Vagina (tissue), 2 donors: ENCODE results near the gene GSK3A. TPM values are rescaled to one million over a fixed set of nuclear protein-coding genes. Genes with fewer than 3 reads are reported as not detected.

Source experiments
- DNase-seq, 2 donors: peaks; one replicate each; pipeline ENCODE4 v3.0.0-alpha.2; 2017; ENCODE audit errors: extremely low spot score in 2 of 2
- H3K27ac ChIP-seq: fragments of 200-600 bp; sonication (generic); one replicate; pipeline ENCODE4 v1.5.1; 2019
- H3K27me3 ChIP-seq: fragments of 200-600 bp; sonication (generic); one replicate; pipeline ENCODE4 v1.5.1; 2019
- H3K36me3 ChIP-seq, 2 donors: fragments of 200-600 bp; sonication (generic); one replicate each; pipeline ENCODE4 v1.5.1; 2017 to 2019
- H3K4me1 ChIP-seq: fragments of 200-600 bp; sonication (generic); one replicate; pipeline ENCODE4 v1.5.1; 2019
- H3K4me3 ChIP-seq, 2 donors: fragments of 200-600 bp; sonication (generic); 1 replicate in 1 of 2; 2 replicates in 1 of 2; pipeline ENCODE4 v1.5.1; 2016 to 2019
- H3K9me3 ChIP-seq: fragments of 200-600 bp; sonication (generic); one replicate; pipeline ENCODE4 v1.5.1; 2019
- CTCF ChIP-seq, 3 experiments: fragments of 450-650 bp in 2 of 3; fragments of 200-600 bp in 1 of 3; sonication (generic) in 1 of 3; IDR thresholded peaks; one replicate each; pipeline ENCODE4 v1.5.1; 2017 to 2019; ENCODE audit warnings: antibody characterized with exemption in 3 of 3, mild to moderate bottlenecking in 2 of 3, moderate library complexity in 2 of 3
- POLR2A ChIP-seq, 2 donors: fragments of 450-650 bp; IDR thresholded peaks; one replicate each; pipeline ENCODE4 v1.6.1; 2017; ENCODE audit warnings: antibody characterized with exemption in 2 of 2, mild to moderate bottlenecking in 2 of 2, moderate library complexity in 2 of 2
- POLR2AphosphoS5 ChIP-seq, 2 donors: sonication (generic); formaldehyde crosslinking; IDR thresholded peaks; one replicate each; pipeline ENCODE4 v1.9.0; 2017; ENCODE audit warnings: antibody characterized with exemption in 2 of 2, mild to moderate bottlenecking in 2 of 2, low read depth in 1 of 2; ENCODE audit not compliant: insufficient read depth in 1 of 2
- intact Hi-C: fragments of 100-400 bp; cut with DNase I; formaldehyde crosslinking; loops from one replicate; pipeline ENCODE4 v1.15.1; 2023
- total RNA-seq: library from RNA; depleted of rRNA; stranded (reverse); fragments of >200 nt; gene quantifications from one replicate; pipeline ENCODE4 v1.2.3, GENCODE V29; 2016

Gene GSK3A
- total RNA-seq, 1 donor from 2014 or later = 21.1 TPM

- H3K27me3 ChIP-seq = no peaks in the 10 kb centered on the region
- no peaks in the 10 kb centered on the region for H3K9me3 ChIP-seq
- peaks cover 0 to 51% of the 10 kb centered on the region in 2 donors for H3K36me3 ChIP-seq
- H3K4me3 ChIP-seq = no peak overlapping the region
- intact Hi-C loops = no loop called here
- TF ChIP-seq CTCF (IDR thresholded peaks at IDR 0.05) (no peak), POLR2AphosphoS5 (IDR thresholded peaks at IDR 0.05; ENCODE audit: insufficient read depth in 1 of 2, low read depth in 1 of 2) (no peak), POLR2A (IDR thresholded peaks at IDR 0.05) (no peak)
- DNase-seq = no peak
- H3K27ac ChIP-seq = peak overlapping the region; percentile 20
- H3K4me1 ChIP-seq = peaks cover 37% of the 10 kb centered on the region
Measured at GRCh38 chr19:42198676-42199439, 43.5 kb downstream of the GSK3A start.

GRCh38 chr19:42197375-42197817 lies 45.0 kb downstream of the GSK3A start:
- TF ChIP-seq CTCF (IDR thresholded peaks at IDR 0.05) (no peak), POLR2AphosphoS5 (IDR thresholded peaks at IDR 0.05; ENCODE audit: insufficient read depth in 1 of 2, low read depth in 1 of 2) (no peak), POLR2A (IDR thresholded peaks at IDR 0.05) (no peak)
- no peak overlapping the region for H3K4me3 ChIP-seq
- H3K9me3 ChIP-seq = no peaks in the 10 kb centered on the region
- H3K36me3 ChIP-seq = peaks cover 0 to 40% of the 10 kb centered on the region in 2 donors
- intact Hi-C loops = no loop called here
- H3K27me3 ChIP-seq = no peaks in the 10 kb centered on the region
- H3K27ac ChIP-seq = no peak overlapping the region
- no peak for DNase-seq
- peaks cover 35% of the 10 kb centered on the region for H3K4me1 ChIP-seq

- Histone ChIP-seq H3K27me3 (no peaks in the 10 kb centered on the region), H3K4me1 (peaks cover 26% of the 10 kb centered on the region), H3K4me3 (no peak overlapping the region), H3K36me3 (peaks cover 0 to 29% of the 10 kb centered on the region in 2 donors), H3K9me3 (no peaks in the 10 kb centered on the region), H3K27ac (no peak overlapping the region)
- no peak for TF ChIP-seq POLR2A (IDR thresholded peaks at IDR 0.05)
- TF ChIP-seq CTCF (IDR thresholded peaks at IDR 0.05) = no peak
- TF ChIP-seq POLR2AphosphoS5 (IDR thresholded peaks at IDR 0.05; ENCODE audit: insufficient read depth in 1 of 2, low read depth in 1 of 2) = no peak
- intact Hi-C loops = no loop called here
- no peak for DNase-seq
Measured at GRCh38 chr19:42196011-42197001, 46.1 kb downstream of the GSK3A start.

- no peak overlapping the region for H3K4me3 ChIP-seq
- TF ChIP-seq POLR2A (IDR thresholded peaks at IDR 0.05) = no peak
- no peak for TF ChIP-seq POLR2AphosphoS5 (IDR thresholded peaks at IDR 0.05; ENCODE audit: insufficient read depth in 1 of 2, low read depth in 1 of 2)
- TF ChIP-seq CTCF (IDR thresholded peaks at IDR 0.05) = no peak
- DNase-seq = no peak
- H3K27me3 ChIP-seq = no peaks in the 10 kb centered on the region
- peaks cover 0 to 13% of the 10 kb centered on the region in 2 donors for H3K36me3 ChIP-seq
- peaks cover 4% of the 10 kb centered on the region for H3K4me1 ChIP-seq
- no peak overlapping the region for H3K27ac ChIP-seq
- H3K9me3 ChIP-seq = no peaks in the 10 kb centered on the region
- intact Hi-C loops = no loop called here
Measured at GRCh38 chr19:42193706-42194105, 48.7 kb downstream of the GSK3A start.
